Kidney (tissue), 14 donors: ENCODE measurements around the gene RASGRF2. TPM values are rescaled to one million over a fixed set of nuclear protein-coding genes. Genes with fewer than 3 reads are reported as not detected.
"Not testable (repeated sequence)": the region's sequence is repeated elsewhere in the genome, so short reads cannot be mapped to it uniquely, and the experiment has no call there.

ENCODE experiments used
- DNase-seq, 5 donors: peaks; one replicate each; pipeline ENCODE4 v3.0.0-alpha.2; 2013 to 2020
- FAIRE-seq: peaks from 2 replicates; lab custom pipeline; 2012; peaks lifted over from hg19 to GRCh38; lab: Jason Lieb, UNC
- H3K27ac ChIP-seq, 2 donors: one replicate each; pipeline ENCODE4 v1.7.0; 2013; ENCODE audit warnings: low read depth in 2 of 2, low read length in 2 of 2, inconsistent platforms in 1 of 2
- H3K27me3 ChIP-seq: one replicate; pipeline ENCODE4 v1.7.1; 2013; ENCODE audit warnings: low read length, inconsistent platforms; ENCODE audit not compliant: control insufficient read depth, insufficient read depth
- H3K36me3 ChIP-seq, 3 donors: one replicate each; pipeline versions ENCODE4 v1.7.0 to v1.7.1; 2013; ENCODE audit warnings: low read length in 3 of 3, control low read depth in 1 of 3, inconsistent platforms in 1 of 3; ENCODE audit not compliant: insufficient read depth in 3 of 3, control insufficient read depth in 2 of 3
- H3K4me1 ChIP-seq, 3 donors: one replicate each; pipeline versions ENCODE4 v1.7.0 to v1.7.1; 2013; ENCODE audit warnings: low read length in 3 of 3, inconsistent platforms in 1 of 3, low read depth in 1 of 3; ENCODE audit not compliant: control insufficient read depth in 2 of 3, insufficient read depth in 2 of 3
- H3K4me3 ChIP-seq, 3 donors: one replicate each; pipeline versions ENCODE4 v1.7.0 to v1.8.1; 2013; ENCODE audit warnings: low read length in 3 of 3, control low read depth in 1 of 3, inconsistent platforms in 1 of 3
- H3K9ac ChIP-seq, 3 donors: one replicate each; pipeline versions ENCODE4 v1.7.0 to v1.7.1; 2013; ENCODE audit warnings: low read length in 3 of 3, control low read depth in 1 of 3, inconsistent platforms in 1 of 3
- H3K9me3 ChIP-seq, 3 donors: one replicate each; pipeline versions ENCODE4 v1.7.0 to v1.7.1; 2013; ENCODE audit warnings: low read length in 3 of 3, control low read depth in 1 of 3, inconsistent platforms in 1 of 3; ENCODE audit not compliant: control insufficient read depth in 2 of 3, insufficient read depth in 1 of 3
- intact Hi-C: fragments of 100-400 bp; cut with DNase I; formaldehyde crosslinking; loops from one replicate; pipeline ENCODE4 v1.11.1; 2022
- polyA plus RNA-seq: library from polyadenylated mRNA; stranded (reverse); fragments of 350-450 nt; fragmentation: Illumina TruSeq; extraction: RNeasy Lipid Tissue Mini Kit (QIAGEN cat#74804); gene quantifications from one replicate; pipeline ENCODE4 v1.2.3, GENCODE V29; 2014; ENCODE audit warnings: low read depth, low replicate concordance; ENCODE audit not compliant: insufficient read depth
- total RNA-seq: library from RNA; stranded (reverse); fragmentation: NEBNext Ultra II Directional; extraction: Animal tissue kit (Norgen Biotek cat#: 25700); gene quantifications from one replicate; pipeline ENCODE4 v1.2.1, GENCODE V29; 2021
- TF ChIP-seq, protein P1 (sequence below): IDR thresholded peaks from 3 replicates; pipeline ENCODE4 v1.5.1; 2012; ENCODE audit warnings: mild to moderate bottlenecking, moderate library complexity, borderline replicate concordance; ENCODE audit not compliant: insufficient read depth; ENCODE audit errors: extremely low read depth
- donor health status: control.
- donor health status: control.
- donor health status: control.
- donor health status: control.
- donor health status: control.
- donor health status: DM: yes; HTN: yes; CAD: no.
- donor health status: Normal renal cell carcinoma (clear cell type).

RASGRF2 gene
- total and polyA plus RNA-seq, 2 donors from 2014 or later, result 4.9 to 14.7 TPM

DNA sequence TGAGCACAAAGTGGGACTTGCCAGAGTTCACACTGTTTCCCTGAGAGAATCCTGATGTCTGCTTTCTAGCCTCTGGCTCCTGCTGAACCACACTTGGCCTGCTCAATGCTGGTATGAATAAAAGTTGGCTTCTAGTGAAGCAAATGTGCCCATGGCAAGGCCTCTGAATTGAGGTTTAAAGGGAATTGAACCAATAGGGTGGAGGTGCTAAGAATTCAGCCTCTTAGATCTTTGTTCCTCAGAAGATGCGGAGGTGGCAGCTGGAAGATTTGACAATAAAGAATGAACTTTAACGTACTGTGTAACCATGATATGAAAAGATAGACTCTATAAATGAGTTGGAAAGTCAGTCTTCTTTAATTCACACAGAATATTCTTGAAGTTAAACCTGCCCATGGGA, 57.2 kb downstream of the RASGRF2 start:
- no peaks in the 10 kb centered on the region for H3K36me3 ChIP-seq
- H3K9ac ChIP-seq, result no peak overlapping the region
- intact Hi-C loops, result no loop called here
- no peaks in the 10 kb centered on the region for H3K9me3 ChIP-seq
- TF ChIP-seq, protein P1, sequence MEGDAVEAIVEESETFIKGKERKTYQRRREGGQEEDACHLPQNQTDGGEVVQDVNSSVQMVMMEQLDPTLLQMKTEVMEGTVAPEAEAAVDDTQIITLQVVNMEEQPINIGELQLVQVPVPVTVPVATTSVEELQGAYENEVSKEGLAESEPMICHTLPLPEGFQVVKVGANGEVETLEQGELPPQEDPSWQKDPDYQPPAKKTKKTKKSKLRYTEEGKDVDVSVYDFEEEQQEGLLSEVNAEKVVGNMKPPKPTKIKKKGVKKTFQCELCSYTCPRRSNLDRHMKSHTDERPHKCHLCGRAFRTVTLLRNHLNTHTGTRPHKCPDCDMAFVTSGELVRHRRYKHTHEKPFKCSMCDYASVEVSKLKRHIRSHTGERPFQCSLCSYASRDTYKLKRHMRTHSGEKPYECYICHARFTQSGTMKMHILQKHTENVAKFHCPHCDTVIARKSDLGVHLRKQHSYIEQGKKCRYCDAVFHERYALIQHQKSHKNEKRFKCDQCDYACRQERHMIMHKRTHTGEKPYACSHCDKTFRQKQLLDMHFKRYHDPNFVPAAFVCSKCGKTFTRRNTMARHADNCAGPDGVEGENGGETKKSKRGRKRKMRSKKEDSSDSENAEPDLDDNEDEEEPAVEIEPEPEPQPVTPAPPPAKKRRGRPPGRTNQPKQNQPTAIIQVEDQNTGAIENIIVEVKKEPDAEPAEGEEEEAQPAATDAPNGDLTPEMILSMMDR, result no peak
- FAIRE-seq (no peak), DNase-seq (no peak)
- no peak overlapping the region for H3K4me3 ChIP-seq
- H3K4me1 ChIP-seq, result no peaks in the 10 kb centered on the region
- H3K27me3 ChIP-seq, result no peaks in the 10 kb centered on the region
- H3K27ac ChIP-seq, result no peak overlapping the region

DNA sequence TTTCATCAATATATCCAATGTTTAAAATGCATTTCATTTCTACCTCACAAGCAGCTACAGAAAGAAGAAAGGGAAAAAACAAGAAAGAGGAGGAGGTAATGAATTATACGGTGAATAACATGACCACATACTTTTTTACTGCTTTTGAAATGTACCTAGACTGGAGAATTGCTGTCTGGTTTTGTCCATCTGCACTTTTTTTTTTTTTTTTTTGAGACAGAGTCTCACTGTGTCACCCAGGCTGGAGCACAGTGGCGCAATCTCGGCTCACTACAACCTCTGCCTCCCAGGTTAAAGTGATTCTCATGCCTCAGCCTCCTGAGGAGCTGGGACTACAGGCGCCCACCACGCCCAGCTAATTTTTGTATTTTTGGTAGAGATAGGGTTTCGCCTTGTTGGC, 58.4 kb downstream of the RASGRF2 start:
- DNase-seq, H3K9ac ChIP-seq, H3K4me1 ChIP-seq, intact Hi-C loops, H3K27me3 ChIP-seq, H3K27ac ChIP-seq, H3K4me3 ChIP-seq, FAIRE-seq, H3K36me3 ChIP-seq, H3K9me3 ChIP-seq: not testable (repeated sequence)

GRCh38 chr5:81019748-81020147, 59.6 kb downstream of the RASGRF2 start:
- no peaks in the 10 kb centered on the region for H3K4me1 ChIP-seq
- H3K4me3 ChIP-seq, result no peak overlapping the region
- H3K36me3 ChIP-seq, result no peaks in the 10 kb centered on the region
- TF ChIP-seq, protein P1, result no peak
- H3K27me3 ChIP-seq, result no peaks in the 10 kb centered on the region
- no peak overlapping the region for H3K27ac ChIP-seq
- no peak overlapping the region for H3K9ac ChIP-seq
- intact Hi-C loops, result no loop called here
- H3K9me3 ChIP-seq, result no peaks in the 10 kb centered on the region
- DNase-seq, result no peak
- no peak for FAIRE-seq

DNA sequence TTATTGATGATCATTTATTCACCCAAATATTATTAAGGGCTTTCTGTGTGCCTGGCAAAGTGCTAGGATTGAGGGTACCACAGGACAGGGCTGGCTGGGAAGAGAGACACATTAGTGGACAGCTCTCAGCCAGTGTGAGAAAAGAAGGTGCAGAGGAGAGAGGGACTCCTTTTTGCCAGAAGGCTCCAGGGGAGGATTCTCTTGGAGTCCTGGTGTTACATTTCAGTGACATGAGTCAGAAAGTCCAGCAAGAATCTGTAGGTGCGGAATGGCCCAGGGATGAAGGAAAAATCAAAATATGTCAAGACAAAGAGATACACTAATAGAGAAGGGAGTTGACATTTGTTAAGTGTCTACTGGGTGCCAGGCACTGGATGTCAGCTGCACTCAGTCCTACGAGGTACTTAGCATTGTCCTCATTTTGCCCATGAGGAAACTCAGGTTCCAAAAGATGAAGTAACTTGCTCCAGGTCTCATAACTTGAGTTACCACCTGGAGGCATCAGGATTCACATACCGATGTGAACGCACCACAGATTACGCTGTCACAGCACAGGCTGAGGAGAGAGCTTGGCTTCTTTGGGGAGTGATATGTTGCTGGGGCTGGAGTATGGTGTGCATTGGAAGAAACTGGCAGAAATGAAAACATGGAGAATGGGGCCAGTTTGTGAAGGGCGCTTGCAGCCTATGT, 60.5 kb downstream of the RASGRF2 start:
- H3K9me3 ChIP-seq, result no peaks in the 10 kb centered on the region
- FAIRE-seq, result no peak
- no peak overlapping the region for H3K4me3 ChIP-seq
- intact Hi-C loops, result no loop called here
- TF ChIP-seq, protein P1, result no peak
- H3K27me3 ChIP-seq, result no peaks in the 10 kb centered on the region
- no peak overlapping the region for H3K9ac ChIP-seq
- DNase-seq, result no peak
- H3K36me3 ChIP-seq, result no peaks in the 10 kb centered on the region
- no peaks in the 10 kb centered on the region for H3K4me1 ChIP-seq
- H3K27ac ChIP-seq, result no peak overlapping the region
